ENCODE measurements around the gene MAPT. TPM values are rescaled to one million over a fixed set of nuclear protein-coding genes. Genes with fewer than 3 reads are reported as not detected.

Gene MAPT
- total and polyA plus RNA-seq, 4 donors = 0.27 to 3.8 (median 1.8) TPM

DNA sequence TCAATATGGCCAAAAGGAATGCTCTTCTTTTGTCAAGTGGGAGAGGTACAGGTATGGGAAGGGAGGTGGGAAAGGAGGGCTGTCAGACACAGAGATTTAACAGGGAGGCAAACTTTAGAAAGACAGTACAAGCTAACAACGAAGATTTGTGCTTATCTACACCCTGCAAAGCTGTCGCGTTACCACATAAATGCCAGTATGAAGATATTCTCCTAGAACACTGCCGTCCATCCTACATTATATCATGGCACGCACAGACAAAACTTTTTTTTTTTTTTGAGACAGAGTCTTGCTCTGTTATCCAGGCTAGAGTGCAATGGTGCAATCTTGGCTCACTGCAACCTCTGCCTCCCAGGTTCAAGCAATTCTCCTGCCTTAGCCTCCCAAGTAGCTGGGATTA is 155.3 kb downstream of the MAPT start:
- Histone ChIP-seq H3K27me3 (ENCODE audit: control insufficient read depth in 3 of 3, insufficient read depth in 3 of 3, low read length in 2 of 3) (no peaks in the 10 kb centered on the region), H3K4me1 (ENCODE audit: control insufficient read depth in 5 of 5, insufficient read depth in 5 of 5, low read length in 5 of 5) (peaks cover 0 to 6% (median 0%) of the 10 kb centered on the region in 5 donors), H3K27ac (ENCODE audit: low read depth in 1 of 2, low read length in 1 of 2) (no peak overlapping the region), H3K9me3 (ENCODE audit: control insufficient read depth in 4 of 4, insufficient read depth in 3 of 4, low read length in 3 of 4) (no peaks in the 10 kb centered on the region), H3K36me3 (ENCODE audit: control insufficient read depth in 4 of 4, insufficient read depth in 4 of 4, low read length in 4 of 4) (peaks cover 14 to 38% (median 21%) of the 10 kb centered on the region in 4 donors), H3K4me3 (no peak overlapping the region), H3K9ac (ENCODE audit: insufficient read depth in 1 of 2, low read length in 2 of 2) (no peak overlapping the region)
- no peak for ATAC-seq (ENCODE audit: insufficient read depth, low FRiP score)
- 97 to 100% methylated on average over 5 of the region's 5 CpGs for WGBS, 2 donors
- no peak for DNase-seq
- TF ChIP-seq, protein P1, sequence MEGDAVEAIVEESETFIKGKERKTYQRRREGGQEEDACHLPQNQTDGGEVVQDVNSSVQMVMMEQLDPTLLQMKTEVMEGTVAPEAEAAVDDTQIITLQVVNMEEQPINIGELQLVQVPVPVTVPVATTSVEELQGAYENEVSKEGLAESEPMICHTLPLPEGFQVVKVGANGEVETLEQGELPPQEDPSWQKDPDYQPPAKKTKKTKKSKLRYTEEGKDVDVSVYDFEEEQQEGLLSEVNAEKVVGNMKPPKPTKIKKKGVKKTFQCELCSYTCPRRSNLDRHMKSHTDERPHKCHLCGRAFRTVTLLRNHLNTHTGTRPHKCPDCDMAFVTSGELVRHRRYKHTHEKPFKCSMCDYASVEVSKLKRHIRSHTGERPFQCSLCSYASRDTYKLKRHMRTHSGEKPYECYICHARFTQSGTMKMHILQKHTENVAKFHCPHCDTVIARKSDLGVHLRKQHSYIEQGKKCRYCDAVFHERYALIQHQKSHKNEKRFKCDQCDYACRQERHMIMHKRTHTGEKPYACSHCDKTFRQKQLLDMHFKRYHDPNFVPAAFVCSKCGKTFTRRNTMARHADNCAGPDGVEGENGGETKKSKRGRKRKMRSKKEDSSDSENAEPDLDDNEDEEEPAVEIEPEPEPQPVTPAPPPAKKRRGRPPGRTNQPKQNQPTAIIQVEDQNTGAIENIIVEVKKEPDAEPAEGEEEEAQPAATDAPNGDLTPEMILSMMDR (IDR thresholded peaks at IDR 0.05; ENCODE audit: control extremely low read depth, extremely low read depth) = no peak

DNA sequence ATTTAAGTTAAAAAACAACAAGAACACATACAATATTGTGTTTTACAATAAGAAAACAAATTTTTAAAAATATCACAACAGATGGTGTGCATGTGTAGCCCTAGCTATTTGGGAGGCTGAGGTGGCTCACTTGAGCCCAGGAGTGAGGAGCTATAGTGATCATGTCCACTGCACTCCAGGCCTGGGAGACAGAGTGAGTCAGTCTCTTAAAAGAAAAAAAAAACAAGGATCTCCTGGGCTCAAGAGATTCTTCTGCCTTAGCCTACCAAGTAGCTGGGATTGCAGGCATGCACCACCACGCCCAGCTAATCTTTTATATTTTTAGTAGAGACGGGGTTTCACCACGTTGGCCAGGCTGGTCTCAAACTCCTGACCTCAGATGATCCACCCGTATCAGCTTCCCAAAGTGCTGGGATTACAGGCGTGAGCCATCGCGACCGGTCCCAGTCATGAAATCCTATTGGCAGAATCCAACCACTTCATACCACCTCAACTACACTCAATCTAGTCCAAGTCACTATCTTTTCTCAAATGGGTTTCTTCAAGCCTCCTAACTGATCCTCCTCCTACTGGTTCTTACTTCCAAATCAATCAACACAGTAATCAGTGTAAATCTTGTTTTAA is 159.7 kb downstream of the MAPT start:
- no peak overlapping the region for H3K27ac ChIP-seq (ENCODE audit: low read depth in 1 of 2, low read length in 1 of 2)
- H3K36me3 ChIP-seq (ENCODE audit: control insufficient read depth in 4 of 4, insufficient read depth in 4 of 4, low read length in 4 of 4) = peaks cover 4 to 22% (median 15%) of the 10 kb centered on the region in 4 donors
- H3K4me1 ChIP-seq (ENCODE audit: control insufficient read depth in 5 of 5, insufficient read depth in 5 of 5, low read length in 5 of 5) = peaks cover 0 to 6% (median 0%) of the 10 kb centered on the region in 5 donors
- DNase-seq (no peak), ATAC-seq (ENCODE audit: insufficient read depth, low FRiP score) (no peak)
- H3K9me3 ChIP-seq (ENCODE audit: control insufficient read depth in 4 of 4, insufficient read depth in 3 of 4, low read length in 3 of 4) = no peaks in the 10 kb centered on the region
- H3K4me3 ChIP-seq = no peak overlapping the region
- no peak overlapping the region for H3K9ac ChIP-seq (ENCODE audit: insufficient read depth in 1 of 2, low read length in 2 of 2)
- TF ChIP-seq, protein P1 (IDR thresholded peaks at IDR 0.05; ENCODE audit: control extremely low read depth, extremely low read depth) = no peak
- whole genome bisulfite sequencing, 2 donors = 94 to 96% methylated on average over 8 of the region's 8 CpGs
- no peaks in the 10 kb centered on the region for H3K27me3 ChIP-seq (ENCODE audit: control insufficient read depth in 3 of 3, insufficient read depth in 3 of 3, low read length in 2 of 3)

DNA sequence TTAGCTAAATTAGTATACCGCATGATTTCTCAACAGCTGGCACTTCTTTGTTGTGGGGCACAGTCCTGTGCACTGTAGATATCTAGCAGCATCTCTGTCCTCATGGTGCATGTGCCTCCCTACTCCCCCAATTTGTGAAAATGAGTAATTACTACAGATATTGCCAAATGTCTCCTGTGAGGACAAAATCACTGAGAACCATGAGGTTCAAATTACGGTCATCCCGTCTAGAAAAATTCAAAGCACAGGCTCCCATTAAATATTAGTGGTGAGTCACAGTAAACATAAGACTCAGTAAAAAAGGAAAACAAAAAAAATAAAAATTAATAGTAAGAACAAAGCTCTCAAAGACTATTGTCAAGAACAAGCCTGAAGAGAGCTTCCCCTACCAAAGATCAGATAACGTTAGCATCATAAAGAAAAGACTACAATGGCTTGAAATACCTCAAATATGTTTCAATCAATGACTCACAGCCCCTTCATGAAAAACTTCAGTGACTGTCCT is 162.5 kb downstream of the MAPT start:
- no peak overlapping the region for H3K4me3 ChIP-seq
- WGBS, 2 donors = 46 to 67% methylated on average over 4 of the region's 4 CpGs
- H3K9ac ChIP-seq (ENCODE audit: insufficient read depth in 1 of 2, low read length in 2 of 2) = no peak overlapping the region
- TF ChIP-seq, protein P1 (IDR thresholded peaks at IDR 0.05; ENCODE audit: control extremely low read depth, extremely low read depth) = no peak
- no peak for ATAC-seq (ENCODE audit: insufficient read depth, low FRiP score)
- no peaks in the 10 kb centered on the region for H3K27me3 ChIP-seq (ENCODE audit: control insufficient read depth in 3 of 3, insufficient read depth in 3 of 3, low read length in 2 of 3)
- DNase-seq = no peak
- H3K36me3 ChIP-seq (ENCODE audit: control insufficient read depth in 4 of 4, insufficient read depth in 4 of 4, low read length in 4 of 4) = peaks cover 4 to 18% (median 7%) of the 10 kb centered on the region in 4 donors
- no peak overlapping the region for H3K27ac ChIP-seq (ENCODE audit: low read depth in 1 of 2, low read length in 1 of 2)
- peaks cover 0 to 3% (median 0%) of the 10 kb centered on the region in 5 donors for H3K4me1 ChIP-seq (ENCODE audit: control insufficient read depth in 5 of 5, insufficient read depth in 5 of 5, low read length in 5 of 5)
- H3K9me3 ChIP-seq (ENCODE audit: control insufficient read depth in 4 of 4, insufficient read depth in 3 of 4, low read length in 3 of 4) = no peaks in the 10 kb centered on the region

Data from lung (tissue), 12 donors.